ENCODE measurements around the gene TMTC3. TPM values are rescaled to one million over a fixed set of nuclear protein-coding genes. Genes with fewer than 3 reads are reported as not detected.

Gene TMTC3
- total and polyA plus RNA-seq, 2 of the 4 experiments (the other 2 are of a cell fraction) = 3.7 to 44.3 TPM

DNA sequence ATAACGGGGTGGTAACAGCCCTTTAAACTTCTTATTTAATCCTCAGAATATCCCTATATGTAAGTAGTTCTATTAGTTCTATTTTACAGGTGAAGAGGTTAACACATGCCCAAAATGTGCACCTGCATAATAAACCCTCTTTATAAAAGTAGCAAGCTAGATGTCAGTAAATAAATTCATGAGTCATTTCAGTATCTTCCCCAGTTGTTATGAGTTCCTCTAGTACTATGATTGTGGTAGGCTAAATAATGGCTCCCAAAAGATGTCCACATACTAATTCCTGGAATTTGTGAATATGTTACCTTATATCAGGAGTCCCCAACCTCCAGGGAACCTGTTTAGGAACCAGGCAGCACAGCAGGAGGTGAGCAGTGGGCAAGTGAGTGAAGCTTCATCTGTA, 106.5 kb downstream of the TMTC3 start:
- Histone ChIP-seq H4K20me1 (ENCODE audit: insufficient read depth, low read length) (no peaks in the 10 kb centered on the region), H3K79me1 (ENCODE audit: low read depth in 1 of 2, low read length in 2 of 2) (no peaks in the 10 kb centered on the region), H3K4ac (ENCODE audit: low read depth, low read length) (no peak overlapping the region; the same call in 1 of the 2 replicates), H2BK5ac (ENCODE audit: low read depth, low read length, poor library complexity, severe bottlenecking) (no peak overlapping the region), H2AK9ac (replicated peaks; ENCODE audit: low read depth, low read length, poor library complexity) (no peak overlapping the region), H3K4me3 (ENCODE audit: insufficient read depth, low read depth, low read length) (no peak overlapping the region), H3K27ac (ENCODE audit: insufficient read depth, low read length) (no peak overlapping the region), H3K9me1 (ENCODE audit: insufficient read depth, low read length) (no peaks in the 10 kb centered on the region; the same call in 1 of the 2 replicates), H3K36me3 (ENCODE audit: control insufficient read depth, insufficient read depth, low read length) (no peaks in the 10 kb centered on the region), H3K56ac (ENCODE audit: extremely low read depth, insufficient read depth, low read length) (no peak overlapping the region), H2BK20ac (ENCODE audit: low read depth, low read length) (no peak overlapping the region), H2BK120ac (ENCODE audit: low read depth, low read length) (no peak overlapping the region), H3K14ac (replicated peaks; ENCODE audit: low read depth, low read length) (no peak overlapping the region), H3K9ac (ENCODE audit: low read depth, low read length) (no peak overlapping the region), H2AFZ (replicated peaks; ENCODE audit: low read length, poor library complexity) (no peak overlapping the region), H3K27me3 (ENCODE audit: control insufficient read depth, insufficient read depth, low read length) (no peaks in the 10 kb centered on the region), H4K8ac (ENCODE audit: low read depth in 2 of 2, low read length in 2 of 2) (no peak overlapping the region), H3K4me2 (ENCODE audit: low read depth, low read length) (no peak overlapping the region), H4K5ac (ENCODE audit: low read depth, low read length) (no peak overlapping the region), H3K18ac (ENCODE audit: low read depth, low read length) (0 out of 2 replicates have a peak overlapping the region, but pooled peaks have one; percentile 48), H3K23ac (ENCODE audit: low read depth, low read length) (no peak overlapping the region), H2AK5ac (ENCODE audit: low read depth, low read length) (no peak overlapping the region), H3K9me3 (ENCODE audit: control insufficient read depth, insufficient read depth, low read length) (no peaks in the 10 kb centered on the region), H3K4me1 (ENCODE audit: control insufficient read depth, insufficient read depth, low read length) (no peaks in the 10 kb centered on the region; the same call in 1 of the 2 replicates), H2BK15ac (ENCODE audit: low read depth, low read length) (0 out of 3 replicates have a peak overlapping the region, but pooled peaks have one; percentile 41), H4K91ac (ENCODE audit: insufficient read depth, low read depth, low read length) (no peak overlapping the region)
- BruUV-seq (replicated peaks) = no TSS peak
- TF ChIP-seq SMC3 (IDR thresholded peaks at IDR 0.05; ENCODE audit: low read depth, low read length) = no peak
- dilution Hi-C loops (cut with HindIII; ENCODE audit: low sequenced_read_pairs, unreplicated experiment) = no loop called here
- intact Hi-C loops (cut with micrococcal nuclease) = no loop called here
- DNase-seq (peak; percentile 11), ATAC-seq (ENCODE audit: low read depth) (no peak; the same call in 1 of the 2 replicates)
- CTCF ChIA-PET = interaction anchor here (0.6 kb wide), 1 partner anchor 635 kb away, joined by 3 read pairs; no protein-coding TSS in a partner anchor
- in situ Hi-C loops (cut with MboI; ENCODE audit: low sequenced_read_pairs) = no loop called here
- POLR2A ChIA-PET (ENCODE audit: unreplicated experiment) = no interaction called here
- no CpG with 5 or more reads among the region's 1 CpG for WGBS, 2 experiments (ENCODE audit: extremely low coverage in 2 of 2, insufficient read length in 1 of 2)

Other genes starting within 250 kb of the TMTC3 start
- gene C12orf50, start 112.9 kb upstream of the TMTC3 start, total RNA-seq (2012; rRNA removed) = not detected in 2 replicates
- gene C12orf50, start 112.9 kb upstream of the TMTC3 start, polyA plus RNA-seq (2012; rRNA removed) = not detected in 2 replicates
- 7.9 and 17.5 TPM in 2 replicates for gene CEP290, start 219 bp upstream of the TMTC3 start, total RNA-seq (2012; rRNA removed)
- 4.3 and 4.4 TPM in 2 replicates for gene CEP290, start 219 bp upstream of the TMTC3 start, polyA plus RNA-seq (2012; rRNA removed)

Data from IMR-90 (cell line).